K562 (cell line): ENCODE data around the gene PTPN18. TPM values are rescaled to one million over a fixed set of nuclear protein-coding genes. Genes with fewer than 3 reads are reported as not detected.

Experiments
- GTF2A2 ChIP-seq: IDR thresholded peaks from 2 replicates; pipeline ENCODE4 v1.6.1; 2016; ENCODE audit warnings: mild to moderate bottlenecking, missing genetic modification characterization, missing compliant biosample characterization
- HDGF ChIP-seq: fragments of 450-650 bp; IDR thresholded peaks from 2 replicates; pipeline ENCODE4 v1.6.1; 2016
- RREB1 ChIP-seq: fragments of 250-450 bp; sonication (Bioruptor Pico); IDR thresholded peaks from 2 replicates; pipeline ENCODE4 v1.4.0; 2020
- SIN3B ChIP-seq: fragments of 450-650 bp; IDR thresholded peaks from 2 replicates; pipeline ENCODE4 v1.6.1; 2017; ENCODE audit warnings: low read depth, mild to moderate bottlenecking, moderate library complexity
- ZNF592 ChIP-seq: fragments of 450-650 bp; IDR thresholded peaks from 2 replicates; pipeline ENCODE4 v1.6.1; 2017; ENCODE audit warnings: antibody characterized with exemption, mild to moderate bottlenecking
- polyA plus RNA-seq, 8 experiments: library from polyadenylated mRNA; depleted of rRNA in 4 of 8; stranded (reverse) in 5 of 8; unstranded in 3 of 8; fragments of >200 nt; fragmentation: Nextera tagmentation in 2 of 8; fragmentation: Illumina TruSeq in 1 of 8; extraction: Ambion mirVana in 2 of 8; extraction: Trizol in 1 of 8; gene quantifications; 2 replicates each; pipeline versions ENCODE4 v1.2.1 to v1.2.3, GENCODE V29; 2011 to 2014; ENCODE audit warnings: inconsistent platforms in 1 of 8, missing spikeins in 1 of 8
- total RNA-seq, 7 experiments: library from RNA; depleted of rRNA in 6 of 7; stranded (reverse); fragments of >200 nt in 6 of 7; fragmentation: Illumina TruSeq in 2 of 7; extraction: Trizol in 2 of 7; gene quantifications; 2 replicates each; pipeline versions ENCODE4 v1.2.1 to v1.2.3, GENCODE V29; 2011 to 2021; ENCODE audit warnings: low replicate concordance in 1 of 7
- TF ChIP-seq, protein P1 (sequence below): fragments of 450-650 bp; conservative IDR thresholded peaks from 2 replicates; pipeline ENCODE4 v1.6.1; 2016; ENCODE audit warnings: missing genetic modification characterization, low read depth, mild to moderate bottlenecking, missing compliant biosample characterization, moderate library complexity

Gene PTPN18
- total and polyA plus RNA-seq, 9 of the 15 experiments (the other 6 are each of a cell fraction or from before 2014, with no cell fraction given): 11.6 to 90.7 (median 49.6) TPM

- TF ChIP-seq ZNF592 (no peak; the same call in 1 of the 2 replicates), RREB1 (CRISPR knock-in tag) (no peak), SIN3B (no peak), HDGF (no peak), GTF2A2 (tag) (no peak)
- TF ChIP-seq, protein P1, sequence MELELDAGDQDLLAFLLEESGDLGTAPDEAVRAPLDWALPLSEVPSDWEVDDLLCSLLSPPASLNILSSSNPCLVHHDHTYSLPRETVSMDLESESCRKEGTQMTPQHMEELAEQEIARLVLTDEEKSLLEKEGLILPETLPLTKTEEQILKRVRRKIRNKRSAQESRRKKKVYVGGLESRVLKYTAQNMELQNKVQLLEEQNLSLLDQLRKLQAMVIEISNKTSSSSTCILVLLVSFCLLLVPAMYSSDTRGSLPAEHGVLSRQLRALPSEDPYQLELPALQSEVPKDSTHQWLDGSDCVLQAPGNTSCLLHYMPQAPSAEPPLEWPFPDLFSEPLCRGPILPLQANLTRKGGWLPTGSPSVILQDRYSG (tag): no peak
These were observed 15.7 kb upstream of the PTPN18 start (continued) for GRCh38 chr2:130339885-130340745.
